CD8-positive, alpha-beta memory T cell (primary cell): Measurements from ENCODE around the gene PHACTR3. TPM values are rescaled to one million over a fixed set of nuclear protein-coding genes. Genes with fewer than 3 reads are reported as not detected.

ENCODE experiments used
- CTCF ChIA-PET: fragments of 350-600 bp; sonication (Branson Sonifier 250); formaldehyde crosslinking; loops from one replicate; lab custom pipeline; 2021; ENCODE audit warnings: antibody characterized with exemption; lab: Charles Lee
- POLR2A ChIA-PET: fragments of 350-600 bp; sonication (Branson Sonifier 250); formaldehyde crosslinking; loops from one replicate; lab custom pipeline; 2021; ENCODE audit warnings: antibody characterized with exemption; lab: Charles Lee
- DNase-seq, 5 donors: peaks; one replicate each; pipeline versions ENCODE4 v3.0.0 to v3.0.0-alpha.2; 2020 to 2022; ENCODE audit warnings: mixed read lengths in 1 of 5
- H3K27ac ChIP-seq: one replicate; pipeline ENCODE4 v1.7.0; 2013; ENCODE audit warnings: low read depth, mild to moderate bottlenecking, low read length, moderate library complexity
- H3K27me3 ChIP-seq: 2 replicates; pipeline ENCODE4 v1.7.0; 2013; ENCODE audit warnings: low read length, mild to moderate bottlenecking; ENCODE audit not compliant: insufficient read depth, poor library complexity, severe bottlenecking
- H3K36me3 ChIP-seq: 2 replicates; pipeline ENCODE4 v1.7.0; 2013; ENCODE audit warnings: mild to moderate bottlenecking, low read length, moderate library complexity; ENCODE audit not compliant: insufficient read depth
- H3K4me1 ChIP-seq: 2 replicates; pipeline ENCODE4 v1.7.0; 2013; ENCODE audit warnings: mild to moderate bottlenecking, low read length, moderate library complexity; ENCODE audit not compliant: insufficient read depth
- H3K4me3 ChIP-seq: 2 replicates; pipeline ENCODE4 v1.7.0; 2013; ENCODE audit warnings: mild to moderate bottlenecking, low read length
- H3K9me3 ChIP-seq: 2 replicates; pipeline ENCODE4 v1.7.0; 2013; ENCODE audit warnings: mild to moderate bottlenecking, low read length
- H3K27ac Mint-ChIP-seq, 8 donors: one replicate each; pipeline ENCODE4 v1.8.0; 2020 to 2021; ENCODE audit warnings: mixed read lengths in 8 of 8, mild to moderate bottlenecking in 6 of 8, inconsistent platforms in 3 of 8, moderate library complexity in 3 of 8
- H3K27me3 Mint-ChIP-seq, 2 donors: one replicate each; pipeline ENCODE4 v1.8.0; 2020 to 2021; ENCODE audit warnings: mixed read lengths in 2 of 2, mild to moderate bottlenecking in 1 of 2, moderate library complexity in 1 of 2
- H3K36me3 Mint-ChIP-seq, 3 donors: one replicate each; pipeline ENCODE4 v1.8.0; 2020 to 2021; ENCODE audit warnings: mixed read lengths in 3 of 3, inconsistent platforms in 1 of 3, mild to moderate bottlenecking in 1 of 3
- H3K4me1 Mint-ChIP-seq, 3 donors: one replicate each; pipeline ENCODE4 v1.8.0; 2020 to 2021; ENCODE audit warnings: mixed read lengths in 3 of 3, inconsistent platforms in 1 of 3, mild to moderate bottlenecking in 1 of 3
- H3K4me3 Mint-ChIP-seq, 7 donors: one replicate each; pipeline ENCODE4 v1.8.0; 2020 to 2021; ENCODE audit warnings: mixed read lengths in 7 of 7, mild to moderate bottlenecking in 6 of 7, moderate library complexity in 4 of 7, inconsistent platforms in 2 of 7
- H3K9me3 Mint-ChIP-seq, 5 donors: one replicate each; pipeline ENCODE4 v1.8.0; 2020 to 2022; ENCODE audit warnings: mixed read lengths in 5 of 5, mild to moderate bottlenecking in 3 of 5, moderate library complexity in 2 of 5, inconsistent platforms in 1 of 5
- polyA plus RNA-seq: library from polyadenylated mRNA; unstranded; fragments of 300-500 nt; fragmentation: Illumina TruSeq; gene quantifications from one replicate; pipeline ENCODE4 v1.2.3, GENCODE V29; 2021
- total RNA-seq, 2 experiments: library from RNA; stranded (reverse); gene quantifications; one replicate each; pipeline ENCODE4 v1.2.3, GENCODE V29; 2021

The PHACTR3 gene
- total and polyA plus RNA-seq, 3 experiments from 2014 or later: not detected

DNA sequence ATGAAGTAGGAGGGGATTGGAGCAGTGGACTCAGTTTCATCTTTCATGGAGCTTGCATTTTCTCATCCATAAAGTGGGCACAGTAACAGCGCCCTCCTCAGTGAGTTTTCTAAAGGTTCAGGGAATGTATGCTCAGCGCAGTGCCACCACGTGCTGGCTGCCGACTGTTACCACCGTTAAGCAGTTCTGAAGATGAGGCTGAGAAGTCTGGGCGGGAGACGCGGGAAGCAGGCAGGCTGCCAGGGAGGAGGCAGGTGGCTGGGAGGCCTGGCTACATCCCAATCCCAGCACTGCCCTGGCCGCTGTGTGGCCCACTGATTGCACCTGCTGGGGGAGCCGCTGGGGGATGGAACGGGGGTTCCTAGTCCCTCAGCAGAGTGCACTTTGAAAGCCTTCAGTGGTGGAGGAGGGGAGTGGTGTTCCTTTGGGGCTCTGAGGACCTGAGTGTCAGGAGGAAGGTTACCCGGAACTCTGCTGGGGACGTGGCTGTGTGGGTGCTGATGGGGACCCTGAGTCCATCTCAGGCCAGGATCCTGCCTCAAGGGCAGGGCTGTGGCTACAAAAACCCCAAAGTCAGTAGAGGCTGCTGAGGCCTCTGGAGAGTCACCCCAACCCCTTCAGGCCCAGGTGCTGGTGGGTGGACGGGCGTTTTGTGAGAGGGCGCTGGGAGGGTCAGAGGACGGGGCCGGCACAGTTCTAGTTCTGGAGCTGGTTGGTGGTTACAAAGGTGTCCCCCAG, 28.0 kb upstream of the PHACTR3 start:
- no peaks in the 10 kb centered on the region for H3K9me3 ChIP-seq
- POLR2A ChIA-PET: no interaction called here

DNA sequence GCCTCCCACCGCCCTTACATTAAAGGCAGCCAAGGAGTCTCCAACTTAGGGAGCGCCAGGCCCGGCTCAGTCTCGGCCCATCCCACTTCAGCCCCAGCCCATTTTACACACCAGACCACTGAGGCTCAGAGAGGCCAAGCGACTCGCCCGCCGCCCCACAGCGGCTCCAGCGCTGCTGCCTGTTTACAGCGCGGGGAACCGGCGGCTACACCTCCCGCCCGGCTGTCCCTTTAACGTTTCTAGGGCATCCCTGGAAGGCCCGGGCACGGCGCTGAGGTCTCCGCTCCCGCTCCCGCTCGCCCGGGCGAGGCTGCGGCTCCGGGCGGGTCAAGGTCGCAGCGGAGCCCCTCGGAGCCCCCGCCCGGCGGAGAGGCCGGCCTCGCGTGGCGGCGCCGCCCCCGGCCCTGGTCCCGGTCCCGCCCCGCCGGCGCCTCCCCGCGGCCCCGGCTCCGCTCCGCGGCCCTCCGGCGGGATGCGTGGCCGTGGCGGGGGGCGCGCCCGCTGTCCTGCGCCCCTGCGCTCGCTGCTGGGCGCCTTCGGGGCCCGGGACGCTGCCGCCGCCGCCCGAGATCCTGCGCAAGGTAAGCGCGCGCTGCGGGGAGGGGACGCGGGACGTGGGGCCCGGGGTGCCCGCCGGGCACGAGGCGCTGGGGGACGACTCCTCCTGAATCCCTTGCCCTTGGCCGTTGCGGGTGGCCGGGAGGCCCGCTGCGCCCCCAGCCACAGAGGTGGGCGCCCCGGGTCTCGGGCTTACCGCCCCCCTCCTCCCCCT, 27.1 kb upstream of the PHACTR3 start:
- no peaks in the 10 kb centered on the region for H3K9me3 ChIP-seq
- Mint-ChIP-seq H3K9me3 (no peaks in the 10 kb centered on the region), H3K4me3 (no peak overlapping the region), H3K36me3 (no peaks in the 10 kb centered on the region), H3K27ac (no peak overlapping the region), H3K27me3 (peaks cover 40 to 56% of the 10 kb centered on the region in 2 donors), H3K4me1 (no peaks in the 10 kb centered on the region)
- H3K27ac ChIP-seq: no peak overlapping the region
- ChIA-PET CTCF (interaction anchor here (0.9 kb wide), 1 partner anchor 10 kb away, joined by 3 read pairs; no protein-coding TSS in a partner anchor), POLR2A (no interaction called here)
- no peaks in the 10 kb centered on the region for H3K36me3 ChIP-seq
- no peaks in the 10 kb centered on the region for H3K27me3 ChIP-seq
- no peak overlapping the region for H3K4me3 ChIP-seq
- DNase-seq: no peak
- H3K4me1 ChIP-seq: no peaks in the 10 kb centered on the region

More for the DNA sequence above, 28.0 kb upstream of the PHACTR3 start:
- Mint-ChIP-seq H3K36me3 (no peaks in the 10 kb centered on the region), H3K4me1 (peaks cover 0 to 4% (median 0%) of the 10 kb centered on the region in 3 donors), H3K9me3 (no peaks in the 10 kb centered on the region), H3K27ac (no peak overlapping the region), H3K27me3 (peaks cover 39 to 60% of the 10 kb centered on the region in 2 donors), H3K4me3 (no peak overlapping the region)
- H3K4me1 ChIP-seq: peaks cover 7% of the 10 kb centered on the region
- CTCF ChIA-PET: interaction anchor here (0.9 kb wide), 1 partner anchor 9 kb away, joined by 3 read pairs; no protein-coding TSS in a partner anchor
- no peaks in the 10 kb centered on the region for H3K27me3 ChIP-seq
- no peaks in the 10 kb centered on the region for H3K36me3 ChIP-seq
- DNase-seq: no peak
- H3K27ac ChIP-seq: no peak overlapping the region
- H3K4me3 ChIP-seq: no peak overlapping the region

DNA sequence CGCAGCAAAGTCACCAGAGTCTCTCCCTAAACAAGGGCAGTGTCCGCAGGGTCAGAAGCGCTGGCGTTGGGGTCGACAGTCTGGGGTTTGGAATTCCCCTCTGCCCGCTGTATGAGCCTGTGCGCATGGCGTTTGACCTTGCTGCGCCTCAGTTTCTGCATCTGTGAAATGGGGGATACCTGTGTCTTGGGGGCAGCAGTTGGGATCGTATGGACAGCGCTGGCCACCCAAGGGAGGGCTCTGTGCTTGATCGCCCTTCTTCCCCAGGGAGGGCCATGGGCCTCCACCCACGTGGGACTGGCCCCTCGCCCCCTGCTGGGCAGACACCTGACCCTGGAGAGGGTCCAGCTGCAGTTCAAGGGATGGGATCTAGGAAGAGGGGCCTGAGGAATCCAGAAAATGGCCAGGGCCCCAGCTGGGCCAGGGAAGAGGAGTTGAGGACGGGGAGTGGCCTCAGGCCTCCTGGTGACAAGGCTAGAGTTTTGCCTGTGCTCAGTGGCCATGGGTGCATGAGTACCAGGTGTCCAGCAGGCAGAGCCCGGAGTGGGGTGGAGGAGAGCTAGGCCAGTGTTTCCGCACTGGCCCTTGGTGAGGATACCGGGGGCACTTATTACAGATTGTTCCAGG, 26.4 kb upstream of the PHACTR3 start:
- Mint-ChIP-seq H3K27me3 (peaks cover 40 to 55% of the 10 kb centered on the region in 2 donors), H3K36me3 (no peaks in the 10 kb centered on the region), H3K27ac (no peak overlapping the region), H3K9me3 (no peaks in the 10 kb centered on the region), H3K4me1 (no peaks in the 10 kb centered on the region), H3K4me3 (no peak overlapping the region)
- no peak overlapping the region for H3K27ac ChIP-seq
- CTCF ChIA-PET: no interaction called here
- POLR2A ChIA-PET: no interaction called here
- no peaks in the 10 kb centered on the region for H3K9me3 ChIP-seq
- no peaks in the 10 kb centered on the region for H3K27me3 ChIP-seq
- no peak overlapping the region for H3K4me3 ChIP-seq
- no peaks in the 10 kb centered on the region for H3K36me3 ChIP-seq
- H3K4me1 ChIP-seq: no peaks in the 10 kb centered on the region
- DNase-seq: no peak

DNA sequence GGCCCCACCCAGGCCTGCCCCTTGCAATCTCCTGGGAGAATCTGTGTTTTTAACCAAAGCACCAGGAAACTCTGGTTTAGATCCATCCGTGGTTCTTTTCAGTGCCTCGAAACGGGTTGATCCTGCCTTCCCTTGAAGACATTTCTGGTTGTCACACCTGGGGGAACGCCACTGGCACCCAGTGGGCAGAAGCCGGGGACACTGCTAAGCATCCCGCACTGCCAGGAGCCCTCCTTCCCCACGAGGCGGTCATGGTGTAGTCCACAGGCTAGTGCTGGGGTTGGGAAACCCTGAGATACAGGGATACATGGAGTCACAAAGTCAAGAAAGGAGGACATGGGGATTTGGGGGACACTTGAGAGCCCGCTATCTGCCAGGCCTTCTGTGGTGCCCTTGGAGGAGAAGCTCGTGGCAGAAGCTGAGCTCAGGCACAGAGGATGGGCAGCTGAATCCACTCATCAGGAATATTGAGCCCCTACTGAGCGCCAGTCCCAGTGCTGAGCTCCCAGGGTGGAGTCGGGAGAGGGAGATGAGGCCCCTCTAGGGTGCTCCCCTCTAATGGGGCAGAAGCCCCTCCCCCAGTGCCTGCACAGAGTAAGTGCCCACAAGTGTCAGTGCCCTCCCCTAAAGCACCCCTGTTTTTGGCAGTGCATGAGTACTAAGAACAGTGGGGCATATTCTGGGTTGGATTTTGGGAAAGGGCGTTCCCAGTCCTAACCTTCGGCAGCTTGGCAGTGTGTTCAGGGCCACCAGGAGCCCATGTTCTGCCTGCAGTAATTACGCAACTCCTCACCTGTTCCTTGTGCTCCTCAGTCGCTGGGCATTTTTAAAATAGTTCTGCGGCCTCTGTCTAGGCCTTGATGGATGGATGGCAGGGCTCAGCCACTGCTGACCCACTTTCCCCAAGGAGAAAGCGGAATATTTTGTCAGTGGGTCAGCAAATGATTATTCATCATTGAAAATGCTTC, 25.6 kb upstream of the PHACTR3 start:
- POLR2A ChIA-PET: no interaction called here
- H3K27me3 ChIP-seq: no peaks in the 10 kb centered on the region

DNA sequence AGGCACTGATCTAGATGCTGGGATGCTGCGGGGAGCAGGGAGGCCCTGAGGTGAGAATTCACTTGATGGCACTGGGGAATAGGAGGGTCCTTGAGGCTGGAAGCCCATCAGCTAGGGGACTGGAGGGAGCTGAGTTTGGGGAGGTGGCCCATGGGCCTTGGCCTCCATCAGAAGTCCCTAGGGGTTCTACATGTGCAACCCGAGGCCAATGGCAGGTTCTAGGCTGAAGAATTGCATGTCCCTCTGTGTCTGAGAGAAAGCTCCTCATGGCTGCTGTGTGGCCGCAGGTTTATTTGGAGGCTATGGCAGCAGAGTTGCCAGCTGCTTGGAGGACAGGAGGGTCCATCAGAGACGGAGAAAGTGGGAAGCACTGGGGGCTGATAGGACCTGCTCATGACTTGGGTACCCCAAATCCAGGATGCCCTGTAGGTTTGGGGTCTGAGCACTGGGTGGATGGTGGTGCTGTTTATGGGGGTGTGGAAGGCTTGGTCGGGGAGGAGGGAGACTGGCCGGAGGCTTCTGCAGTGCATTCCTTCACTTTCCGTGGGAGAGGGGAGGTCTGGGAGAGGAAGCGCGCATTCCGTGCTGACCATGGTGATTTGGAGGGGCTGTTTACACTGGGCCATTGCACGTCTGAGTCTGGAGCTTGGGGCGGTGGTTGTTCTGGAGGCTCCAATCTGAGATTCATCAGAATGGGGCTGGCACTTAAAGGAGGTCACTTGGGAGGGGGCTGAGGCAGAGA, 24.8 kb upstream of the PHACTR3 start:
- no peaks in the 10 kb centered on the region for H3K9me3 Mint-ChIP-seq
- H3K27me3 Mint-ChIP-seq: peaks cover 37 to 48% of the 10 kb centered on the region in 2 donors
- no peaks in the 10 kb centered on the region for H3K36me3 ChIP-seq
- DNase-seq: no peak
- H3K4me1 Mint-ChIP-seq: no peaks in the 10 kb centered on the region
- no peaks in the 10 kb centered on the region for H3K9me3 ChIP-seq
- no peaks in the 10 kb centered on the region for H3K27me3 ChIP-seq
- no peaks in the 10 kb centered on the region for H3K36me3 Mint-ChIP-seq
- CTCF ChIA-PET: interaction anchor here (1.3 to 1.5 kb wide), 2 partner anchors 8 to 9 kb away, joined by 4 to 6 read pairs; no protein-coding TSS in a partner anchor
- no peak overlapping the region for H3K27ac ChIP-seq
- no peaks in the 10 kb centered on the region for H3K4me1 ChIP-seq
- no peak overlapping the region for H3K4me3 Mint-ChIP-seq
- no peak overlapping the region for H3K27ac Mint-ChIP-seq
- POLR2A ChIA-PET: no interaction called here
- H3K4me3 ChIP-seq: no peak overlapping the region

More for the DNA sequence above, 25.6 kb upstream of the PHACTR3 start:
- no peaks in the 10 kb centered on the region for H3K9me3 ChIP-seq
- CTCF ChIA-PET: no interaction called here
- H3K27ac Mint-ChIP-seq: no peak overlapping the region
- no peaks in the 10 kb centered on the region for H3K4me1 ChIP-seq
- no peak overlapping the region for H3K4me3 ChIP-seq
- H3K27ac ChIP-seq: no peak overlapping the region
- H3K4me1 Mint-ChIP-seq: no peaks in the 10 kb centered on the region
- no peaks in the 10 kb centered on the region for H3K36me3 ChIP-seq
- no peak overlapping the region for H3K4me3 Mint-ChIP-seq
- no peaks in the 10 kb centered on the region for H3K9me3 Mint-ChIP-seq
- no peaks in the 10 kb centered on the region for H3K36me3 Mint-ChIP-seq
- DNase-seq: no peak
- peaks cover 37 to 48% of the 10 kb centered on the region in 2 donors for H3K27me3 Mint-ChIP-seq

DNA sequence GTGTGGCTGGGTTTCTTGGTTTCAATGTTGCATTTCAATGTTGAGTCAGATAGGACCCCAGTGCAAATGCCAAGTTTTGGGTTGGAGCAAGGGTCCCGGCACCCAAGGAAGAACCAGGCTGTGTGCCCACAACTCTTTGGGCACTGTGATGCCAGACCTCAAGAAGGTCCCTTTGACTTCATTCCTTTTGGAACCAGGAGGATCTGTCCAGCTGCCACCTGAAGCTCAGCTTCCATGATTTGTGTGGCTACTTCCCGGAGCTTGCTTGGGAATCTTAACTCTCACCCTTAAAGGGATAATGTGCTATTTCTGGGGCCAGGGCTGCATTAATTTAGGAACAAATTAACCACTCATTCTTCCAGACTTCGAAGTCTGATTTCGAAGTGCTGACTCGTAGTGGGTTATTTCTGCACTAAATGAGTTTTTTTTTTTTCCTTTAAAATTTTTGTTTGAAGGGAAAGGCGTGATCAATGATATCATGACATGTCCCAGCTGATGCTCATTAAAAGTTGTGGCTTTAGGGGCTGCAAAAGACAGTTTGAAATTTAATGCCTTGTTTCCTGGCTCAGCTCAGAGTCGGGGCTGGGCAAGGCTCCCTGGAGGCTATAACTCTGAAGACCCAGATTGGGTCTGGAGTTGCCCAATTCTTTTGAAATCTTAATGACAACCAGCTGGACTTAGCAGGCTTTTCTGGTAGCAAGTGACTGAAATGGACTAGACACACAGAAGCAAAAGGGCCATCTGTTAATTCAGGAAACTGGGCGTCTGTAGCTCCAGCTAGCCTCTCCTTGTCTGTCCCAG, 24.0 kb upstream of the PHACTR3 start:
- no peaks in the 10 kb centered on the region for H3K27me3 ChIP-seq

More for the DNA sequence above, 24.0 kb upstream of the PHACTR3 start:
- Mint-ChIP-seq H3K27me3 (peaks cover 39 to 40% of the 10 kb centered on the region in 2 donors), H3K4me3 (no peak overlapping the region), H3K9me3 (no peaks in the 10 kb centered on the region), H3K36me3 (no peaks in the 10 kb centered on the region), H3K27ac (no peak overlapping the region), H3K4me1 (no peaks in the 10 kb centered on the region)
- Histone ChIP-seq H3K4me3 (no peak overlapping the region), H3K36me3 (no peaks in the 10 kb centered on the region), H3K4me1 (no peaks in the 10 kb centered on the region), H3K27ac (no peak overlapping the region), H3K9me3 (no peaks in the 10 kb centered on the region)
- CTCF ChIA-PET: interaction anchor here (1.3 to 1.5 kb wide), 2 partner anchors 9 to 10 kb away, joined by 4 to 6 read pairs; no protein-coding TSS in a partner anchor
- no peak for DNase-seq
- POLR2A ChIA-PET: no interaction called here
